A549 (cell line): Measurements from ENCODE around the gene CADM1. TPM values are rescaled to one million over a fixed set of nuclear protein-coding genes. Genes with fewer than 3 reads are reported as not detected.

Experiments used
- ATAC-seq, 2 experiments: fragments of 200-7000 bp in 1 of 2; fragments of >200 bp in 1 of 2; cut with Nextera tagmentation in 1 of 2; cut with Tn5 transposase in 1 of 2; 3 replicates each; pipeline versions ENCODE4 v1.8.0 to v1.9.1; 2018 to 2020; ENCODE audit warnings: mild to moderate bottlenecking in 1 of 2, moderate library complexity in 1 of 2
- CTCF ChIA-PET: fragments of 300-600 bp; sonication (Branson Sonifier 250); formaldehyde crosslinking; extraction: SDS; loops from one replicate; lab custom pipeline; 2021; ENCODE audit warnings: antibody characterized with exemption, inconsistent platforms; lab: Yijun Ruan, JAX
- POLR2A ChIA-PET: fragments of 350-600 bp; formaldehyde crosslinking; extraction: SDS; loops from one replicate; lab custom pipeline; 2021; ENCODE audit warnings: antibody characterized with exemption, inconsistent platforms; lab: Yijun Ruan, JAX
- DNase-seq, 2 experiments: peaks; one replicate each; pipeline versions ENCODE4 v3.0.0 to v3.0.0-alpha.2; 2011 to 2016; ENCODE audit warnings: low read depth in 1 of 2, low spot score in 1 of 2
- FAIRE-seq: peaks from 2 replicates; lab custom pipeline; 2011; peaks lifted over from hg19 to GRCh38; lab: Jason Lieb, UNC
- H3K27ac ChIP-seq, 2 experiments: fragments of >200 bp; sonication (Bioruptor Twin); formaldehyde crosslinking; 3 replicates each; pipeline ENCODE4 v1.5.1; 2016 to 2017
- H3K4me1 ChIP-seq: fragments of >200 bp; sonication (Bioruptor Twin); formaldehyde crosslinking; 3 replicates; pipeline ENCODE4 v1.6.1; 2016
- H3K4me2 ChIP-seq: fragments of >200 bp; sonication (Bioruptor Twin); formaldehyde crosslinking; 3 replicates; pipeline ENCODE4 v1.6.1; 2016
- H3K4me3 ChIP-seq: fragments of >200 bp; sonication (Bioruptor Twin); formaldehyde crosslinking; 3 replicates; pipeline ENCODE4 v1.5.1; 2016
- H3K9me3 ChIP-seq: fragments of >200 bp; sonication (Bioruptor Twin); formaldehyde crosslinking; 3 replicates; pipeline ENCODE4 v1.6.1; 2016
- BCL3 ChIP-seq: fragments of >200 bp; sonication (Bioruptor Twin); formaldehyde crosslinking; IDR thresholded peaks from 3 replicates; pipeline ENCODE4 v1.6.1; 2016
- CHD4 ChIP-seq: fragments of 200-600 bp; sonication (generic); IDR thresholded peaks from 2 replicates; pipeline ENCODE4 v1.6.1; 2016; ENCODE audit warnings: antibody characterized with exemption, mild to moderate bottlenecking, borderline replicate concordance
- CTCF ChIP-seq: fragments of >200 bp; sonication (Bioruptor Twin); formaldehyde crosslinking; IDR thresholded peaks from 3 replicates; pipeline ENCODE4 v1.5.1; 2016
- EHF ChIP-seq: fragments of 250-450 bp; sonication (Bioruptor Pico); IDR thresholded peaks from 2 replicates; pipeline ENCODE4 v1.5.0; 2020; ENCODE audit warnings: mild to moderate bottlenecking
- EHMT2 ChIP-seq: fragments of 200-600 bp; sonication (generic); IDR thresholded peaks from 2 replicates; pipeline ENCODE4 v1.6.1; 2016; ENCODE audit warnings: antibody characterized with exemption, low read depth, mild to moderate bottlenecking, moderate library complexity
- EP300 ChIP-seq, 2 experiments: fragments of >200 bp; sonication (Bioruptor Twin); formaldehyde crosslinking; IDR thresholded peaks; 2 replicates in 1 of 2; 3 replicates in 1 of 2; pipeline ENCODE4 v1.6.1; 2016 to 2017
- ESRRA ChIP-seq: fragments of 150-350 bp; IDR thresholded peaks from 2 replicates; pipeline ENCODE4 v1.6.1; 2014; ENCODE audit warnings: mild to moderate bottlenecking, low read length, borderline replicate concordance
- FOSL2 ChIP-seq, 2 experiments: fragments of 450-650 bp in 1 of 2; fragments of >200 bp in 1 of 2; sonication (Bioruptor Twin) in 1 of 2; formaldehyde crosslinking; IDR thresholded peaks; 2 replicates each; pipeline versions ENCODE4 v1.5.0 to v1.6.1; 2016 to 2020; ENCODE audit warnings: mild to moderate bottlenecking in 1 of 2, moderate library complexity in 1 of 2
- HES2 ChIP-seq: fragments of >200 bp; sonication (Bioruptor Twin); formaldehyde crosslinking; IDR thresholded peaks from 2 replicates; pipeline ENCODE4 v1.6.1; 2016
- HMGXB4 ChIP-seq: fragments of 250-450 bp; sonication (Bioruptor Pico); IDR thresholded peaks from 2 replicates; pipeline ENCODE4 v1.5.0; 2021; ENCODE audit warnings: mild to moderate bottlenecking, moderate library complexity, borderline replicate concordance
- HOXA7 ChIP-seq: fragments of 250-450 bp; sonication (Bioruptor Pico); IDR thresholded peaks from 2 replicates; pipeline ENCODE4 v1.5.0; 2020; ENCODE audit warnings: mild to moderate bottlenecking, moderate library complexity
- HOXB13 ChIP-seq: fragments of 250-450 bp; sonication (Bioruptor Pico); IDR thresholded peaks from 2 replicates; pipeline ENCODE4 v1.5.0; 2020; ENCODE audit warnings: low read depth, mild to moderate bottlenecking, moderate library complexity
- MAX ChIP-seq: IDR thresholded peaks from 2 replicates; pipeline ENCODE4 v1.6.1; 2012
- MYC ChIP-seq: IDR thresholded peaks from 2 replicates; pipeline ENCODE4 v1.6.1; 2012; ENCODE audit warnings: mild to moderate bottlenecking, inconsistent platforms, low read length, improper control_type of control experiment, borderline replicate concordance
- NFE2L2 ChIP-seq: fragments of 150-350 bp; conservative IDR thresholded peaks from 2 replicates; pipeline ENCODE4 v1.6.1; 2014; ENCODE audit warnings: low read length
- NR3C1 ChIP-seq: fragments of >200 bp; sonication (Bioruptor Twin); formaldehyde crosslinking; IDR thresholded peaks from 3 replicates; pipeline ENCODE4 v1.6.1; 2017
- POLR2A ChIP-seq: IDR thresholded peaks from 2 replicates; pipeline ENCODE4 v1.6.1; 2012; ENCODE audit warnings: mild to moderate bottlenecking, low read length
- RFX5 ChIP-seq: fragments of 450-650 bp; IDR thresholded peaks from 2 replicates; pipeline ENCODE4 v1.7.1; 2014; ENCODE audit warnings: antibody characterized with exemption, mild to moderate bottlenecking, moderate library complexity
- SREBF2 ChIP-seq: fragments of 450-650 bp; IDR thresholded peaks from 2 replicates; pipeline ENCODE4 v1.6.1; 2014; ENCODE audit warnings: mild to moderate bottlenecking, moderate library complexity
- TFCP2L1 ChIP-seq: fragments of 250-450 bp; sonication (Bioruptor Pico); IDR thresholded peaks from 2 replicates; pipeline ENCODE4 v1.5.0; 2021; ENCODE audit warnings: mild to moderate bottlenecking
- TP53 ChIP-seq: fragments of 250-450 bp; sonication (Bioruptor Pico); IDR thresholded peaks from 2 replicates; pipeline ENCODE4 v1.5.0; 2021; ENCODE audit warnings: mild to moderate bottlenecking, moderate library complexity
- ZNF302 ChIP-seq: fragments of 250-450 bp; sonication (Bioruptor Pico); IDR thresholded peaks from 2 replicates; pipeline ENCODE4 v1.9.0; 2021; ENCODE audit warnings: inconsistent platforms, mild to moderate bottlenecking, moderate library complexity
- WGBS: methylation state at CpG from one replicate; pipeline ENCODE4 v1.1.6; 2017; ENCODE audit errors: missing lambda C conversion rate; 5-methylcytosine and 5-hydroxymethylcytosine counted together
- polyA plus RNA-seq, 4 experiments: library from polyadenylated mRNA; depleted of rRNA in 3 of 4; stranded (reverse); fragments of >200 nt; fragmentation: RNase III in 1 of 4; extraction: RNeasy Plus Mini Kit Qiagen cat#74134 plus additional on column Dnase treatment in 1 of 4; gene quantifications; 2 replicates in 3 of 4; 3 replicates in 1 of 4; pipeline ENCODE4 v1.2.3, GENCODE V29; 2011 to 2017

The CADM1 gene
- polyA plus RNA-seq, 2 of the 4 experiments (the other 2 are of a cell fraction), result 33.4 to 36.7 TPM

- WGBS, result 91% methylated on average over 4 of the region's 4 CpGs
- POLR2A ChIA-PET, result no interaction called here
These were observed 4.9 kb downstream of the CADM1 start for GRCh38 chr11:115499241-115499799.

GRCh38 chr11:115498354-115498753 is 5.9 kb downstream of the CADM1 start:
- WGBS, result 87% methylated on average over 9 of the region's 9 CpGs
- Histone ChIP-seq H3K4me1 (peaks cover 59% of the 10 kb centered on the region), H3K27ac (no peak overlapping the region), H3K4me3 (no peak overlapping the region), H3K4me2 (no peak overlapping the region), H3K9me3 (no peaks in the 10 kb centered on the region)
- no peak for FAIRE-seq
- ATAC-seq, result no peak
- CTCF ChIA-PET, result interaction anchor here (0.6 kb wide), 2 partner anchors 35 to 38 kb away, joined by 3 to 5 read pairs; no protein-coding TSS in a partner anchor
- POLR2A ChIA-PET, result no interaction called here
- no peak for TF ChIP-seq CTCF
- TF ChIP-seq, all 56 proteins: peak for 0
- DNase-seq, result no peak

More at GRCh38 chr11:115499241-115499799, 4.9 kb downstream of the CADM1 start:
- peaks cover 49% of the 10 kb centered on the region; the same call in 2 of the 3 replicates for H3K4me1 ChIP-seq
- no peak overlapping the region for H3K27ac ChIP-seq
- TF ChIP-seq EHF (no peak), NFE2L2 (no peak), HOXB13 (no peak), MYC (no peak), POLR2A (no peak), ESRRA (no peak), NR3C1 (no peak), HMGXB4 (CRISPR knock-in tag) (no peak), EP300 (IDR thresholded peaks at IDR 0.05) (no peak), TFCP2L1 (CRISPR knock-in tag) (no peak), HOXA7 (CRISPR knock-in tag) (no peak), EHMT2 (no peak), FOSL2 (IDR thresholded peaks at IDR 0.05) (no peak), FOSL2 (CRISPR knock-in tag; IDR thresholded peaks at IDR 0.05) (no peak), TP53 (CRISPR knock-in tag) (no peak)
- FAIRE-seq (no peak), ATAC-seq (no peak), DNase-seq (no peak)
- CTCF ChIA-PET, result no interaction called here
- H3K4me3 ChIP-seq, result no peak overlapping the region
- H3K9me3 ChIP-seq, result no peaks in the 10 kb centered on the region
- no peak overlapping the region for H3K4me2 ChIP-seq

GRCh38 chr11:115497303-115497702 is 6.9 kb downstream of the CADM1 start:
- TF ChIP-seq SREBF2 (no peak), MAX (no peak), TP53 (CRISPR knock-in tag) (no peak), EP300 (IDR thresholded peaks at IDR 0.05) (no peak), CHD4 (no peak), RFX5 (no peak), HES2 (no peak), ZNF302 (CRISPR knock-in tag) (no peak), HOXB13 (no peak), BCL3 (no peak), NFE2L2 (no peak)
- TF ChIP-seq, all 56 proteins: peak for 0
- POLR2A ChIA-PET, result no interaction called here
- WGBS, result 89% methylated on average over 2 of the region's 2 CpGs
- Histone ChIP-seq H3K27ac (no peak overlapping the region), H3K9me3 (no peaks in the 10 kb centered on the region), H3K4me3 (no peak overlapping the region), H3K4me2 (no peak overlapping the region; the same call in 2 of the 3 replicates), H3K4me1 (peaks cover 67% of the 10 kb centered on the region)
- no peak for DNase-seq
- FAIRE-seq, result no peak
- no peak for ATAC-seq
- CTCF ChIA-PET, result no interaction called here
